Measurements from ENCODE around the gene ALG1.
"Not testable (repeated sequence)": the region's sequence is repeated elsewhere in the genome, so short reads cannot be mapped to it uniquely, and the experiment has no call there.

The ALG1 gene, protein sequence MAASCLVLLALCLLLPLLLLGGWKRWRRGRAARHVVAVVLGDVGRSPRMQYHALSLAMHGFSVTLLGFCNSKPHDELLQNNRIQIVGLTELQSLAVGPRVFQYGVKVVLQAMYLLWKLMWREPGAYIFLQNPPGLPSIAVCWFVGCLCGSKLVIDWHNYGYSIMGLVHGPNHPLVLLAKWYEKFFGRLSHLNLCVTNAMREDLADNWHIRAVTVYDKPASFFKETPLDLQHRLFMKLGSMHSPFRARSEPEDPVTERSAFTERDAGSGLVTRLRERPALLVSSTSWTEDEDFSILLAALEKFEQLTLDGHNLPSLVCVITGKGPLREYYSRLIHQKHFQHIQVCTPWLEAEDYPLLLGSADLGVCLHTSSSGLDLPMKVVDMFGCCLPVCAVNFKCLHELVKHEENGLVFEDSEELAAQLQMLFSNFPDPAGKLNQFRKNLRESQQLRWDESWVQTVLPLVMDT

DNA sequence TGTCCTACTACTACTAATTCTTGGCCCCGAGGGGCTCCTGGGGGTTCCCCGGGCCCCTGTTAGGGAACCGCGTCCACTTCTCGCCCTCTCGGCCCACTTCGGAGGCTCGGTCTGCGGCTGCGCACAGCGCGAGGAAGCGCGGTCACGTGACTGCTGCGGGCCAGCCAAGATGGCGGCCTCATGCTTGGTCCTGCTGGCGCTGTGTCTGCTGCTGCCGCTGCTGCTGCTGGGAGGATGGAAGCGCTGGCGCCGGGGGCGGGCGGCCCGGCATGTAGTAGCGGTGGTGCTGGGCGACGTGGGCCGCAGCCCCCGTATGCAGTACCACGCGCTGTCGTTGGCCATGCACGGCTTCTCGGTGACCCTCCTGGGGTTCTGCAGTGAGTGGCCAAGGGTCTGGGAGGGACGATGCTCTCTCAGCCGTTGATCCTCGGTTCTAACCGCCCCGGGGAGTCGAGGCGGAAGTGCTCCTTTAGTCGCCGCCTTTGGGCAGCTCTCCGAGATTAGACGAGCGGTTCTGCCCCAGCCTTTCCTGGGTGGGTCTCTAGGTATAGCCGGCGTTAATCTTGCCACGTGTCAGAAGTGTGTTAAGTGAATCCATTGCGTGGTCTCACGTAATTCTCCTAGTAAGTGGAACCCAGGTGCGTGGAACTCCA, at the start of gene ALG1:
TSS of gene ALG1 (plus strand) at position 163 of the 653 bp plus-strand sequence. CDS start at position 170, 7 bp downstream.
- peak; percentile 92 for DNase-seq

DNA sequence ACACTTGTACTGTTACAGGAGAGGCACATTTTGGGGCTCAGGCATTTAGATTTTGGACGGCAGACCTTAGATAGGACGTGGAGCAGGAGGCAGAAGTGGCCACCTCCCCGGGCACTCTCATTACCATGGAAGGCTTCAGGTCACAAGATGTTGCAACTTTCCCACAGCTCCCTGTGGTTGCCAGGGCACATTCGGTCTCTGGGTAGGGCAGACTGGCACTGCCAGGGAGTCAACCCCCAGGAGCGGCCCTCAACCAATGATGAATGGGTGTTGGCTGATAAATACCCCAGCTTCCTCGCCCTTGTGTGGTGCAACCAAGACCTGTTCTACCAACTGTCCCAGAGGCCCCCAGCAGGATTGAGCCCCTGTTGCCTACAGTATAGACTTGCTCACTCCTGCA, 49.1 kb upstream of the ALG1 start:
- no peak for DNase-seq

DNA sequence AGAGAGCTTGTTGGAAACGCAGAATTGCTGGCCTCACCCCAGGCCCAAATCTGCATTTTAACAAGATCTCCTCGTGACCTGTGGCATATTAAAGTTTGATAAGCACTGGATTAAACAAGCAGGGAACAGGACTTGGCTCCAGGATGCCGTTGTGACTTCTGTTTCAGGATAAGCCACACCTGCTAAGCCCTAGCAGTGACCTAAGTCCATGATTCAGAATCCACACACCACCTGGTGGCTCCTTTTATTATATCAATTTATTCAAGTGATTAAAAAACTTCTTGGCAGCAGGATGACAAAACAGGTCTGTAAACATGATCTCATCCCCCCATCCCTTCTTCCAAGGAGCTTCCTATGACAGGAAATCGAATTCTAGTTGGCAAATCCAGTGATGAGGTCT, 47.0 kb upstream of the ALG1 start:
- no peak for DNase-seq

DNA sequence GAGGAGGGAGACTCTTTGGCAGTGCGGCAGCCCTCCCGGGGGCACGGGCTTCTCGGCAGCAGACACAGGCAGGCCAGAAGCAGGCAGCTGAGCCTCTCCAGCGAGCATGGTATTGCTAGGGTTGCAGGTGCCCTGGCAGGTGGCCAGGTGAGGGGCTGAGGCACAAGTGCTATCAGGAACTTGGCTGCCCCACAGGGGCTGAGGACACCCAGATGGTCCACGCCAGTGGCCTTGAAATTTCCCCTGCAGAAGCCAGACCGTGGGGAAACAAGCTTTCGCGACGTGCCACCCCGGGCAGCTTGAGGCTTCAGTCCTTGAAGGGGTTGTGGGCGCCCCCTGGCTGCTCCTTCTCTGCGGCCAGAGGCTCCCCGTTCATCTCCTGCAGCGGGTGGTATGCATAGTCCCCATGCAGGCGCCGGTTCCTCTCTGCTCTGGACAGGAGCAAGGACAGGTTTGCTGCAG, 46.4 kb upstream of the ALG1 start:
- DNase-seq: no peak

DNA sequence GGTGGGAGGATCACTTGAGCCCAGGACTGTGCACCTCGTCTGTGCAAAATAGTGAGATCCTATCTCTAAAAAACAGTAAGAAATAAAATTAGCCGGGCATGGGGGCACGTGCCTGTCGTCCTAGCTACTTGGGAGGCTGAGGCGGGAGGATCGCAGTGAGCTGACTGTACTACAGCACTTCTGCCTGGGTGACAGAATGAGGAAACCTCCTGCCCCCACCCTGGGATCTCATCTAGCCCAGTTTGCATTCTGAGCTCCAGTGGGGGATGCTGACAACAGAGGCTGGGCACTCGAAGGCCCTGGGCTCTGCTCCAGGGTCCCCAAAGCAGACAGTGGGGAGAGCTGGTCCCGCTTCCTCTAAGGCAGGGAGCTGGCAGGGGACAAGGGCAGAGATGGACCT, 45.0 kb upstream of the ALG1 start:
- DNase-seq: no peak

DNA sequence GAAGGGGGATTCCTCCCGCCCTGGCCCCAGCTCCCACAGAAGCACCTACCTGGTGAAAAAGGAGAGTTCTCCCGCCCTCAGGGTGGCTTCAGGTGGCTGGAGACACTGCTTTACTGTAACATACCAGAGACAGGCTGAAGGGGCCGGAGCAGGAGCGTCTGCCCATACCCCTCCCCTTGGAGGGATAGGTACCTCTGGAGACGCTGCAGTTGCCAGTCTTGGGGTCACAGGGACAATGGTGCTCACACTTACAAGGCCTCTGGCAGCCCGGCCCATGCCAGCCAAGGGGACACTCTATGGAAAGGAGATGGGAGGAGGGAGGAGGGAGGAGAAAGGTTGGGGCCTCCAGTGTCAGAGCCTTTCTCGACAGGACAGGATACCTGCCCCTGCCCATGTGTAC, 44.6 kb upstream of the ALG1 start:
- DNase-seq: no peak

DNA sequence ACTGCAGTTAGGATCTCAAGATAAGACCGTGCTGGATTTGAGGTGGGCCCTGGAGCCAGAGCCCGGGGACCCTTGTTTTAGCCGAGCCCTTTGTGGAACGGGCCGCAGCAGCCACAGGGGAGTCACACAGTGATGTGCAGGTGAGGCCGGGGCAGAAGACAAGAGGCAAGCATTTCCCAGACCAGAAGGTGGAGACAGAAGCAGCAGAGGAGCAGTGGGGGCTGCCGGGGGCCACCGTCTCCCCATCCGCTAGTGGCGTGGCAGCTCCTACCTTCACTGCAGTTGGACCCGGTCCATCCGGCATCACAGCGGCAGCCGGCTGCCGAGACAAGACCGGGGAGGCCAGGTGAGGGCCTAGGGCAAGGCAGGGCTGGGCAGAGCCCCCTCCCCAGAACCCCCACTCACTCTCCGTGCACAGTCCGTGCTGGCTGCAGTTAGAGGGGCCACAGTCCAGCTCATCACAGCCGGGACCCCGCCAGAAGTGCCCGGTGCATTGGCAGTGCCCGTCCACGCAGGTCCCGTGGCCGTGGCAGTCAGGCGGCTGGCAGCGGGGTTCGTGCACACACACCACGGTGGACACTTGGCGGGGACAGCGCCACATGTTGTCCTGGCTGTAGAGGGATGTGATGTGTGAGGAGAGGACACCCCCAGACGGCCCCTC, 43.9 kb upstream of the ALG1 start:
- DNase-seq: no peak

DNA sequence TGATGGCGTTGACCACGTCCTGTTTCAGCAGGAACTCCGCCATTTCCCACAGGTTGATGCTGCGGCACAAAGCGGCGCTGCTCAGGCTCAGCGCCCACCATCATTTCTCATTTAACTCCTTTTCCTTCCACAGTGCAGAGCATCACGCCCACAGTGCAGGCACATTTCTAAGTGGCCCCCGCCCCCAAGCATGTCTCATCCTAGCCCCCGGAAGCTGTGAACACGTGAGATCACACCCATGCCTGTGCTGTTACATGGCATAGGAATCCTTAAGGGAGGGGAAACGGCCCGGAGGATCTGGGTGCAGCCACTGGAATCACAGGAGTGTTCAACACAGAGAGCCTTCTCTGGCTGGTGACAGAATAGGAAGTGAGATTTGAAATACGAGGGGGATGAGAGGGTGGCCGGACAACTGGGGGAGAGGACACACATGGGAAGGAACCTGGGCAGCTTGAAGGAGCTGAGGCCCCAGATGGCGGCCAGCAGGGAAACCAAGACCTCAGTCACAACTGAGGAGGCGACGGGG, 42.6 kb upstream of the ALG1 start:
- no peak for DNase-seq

DNA sequence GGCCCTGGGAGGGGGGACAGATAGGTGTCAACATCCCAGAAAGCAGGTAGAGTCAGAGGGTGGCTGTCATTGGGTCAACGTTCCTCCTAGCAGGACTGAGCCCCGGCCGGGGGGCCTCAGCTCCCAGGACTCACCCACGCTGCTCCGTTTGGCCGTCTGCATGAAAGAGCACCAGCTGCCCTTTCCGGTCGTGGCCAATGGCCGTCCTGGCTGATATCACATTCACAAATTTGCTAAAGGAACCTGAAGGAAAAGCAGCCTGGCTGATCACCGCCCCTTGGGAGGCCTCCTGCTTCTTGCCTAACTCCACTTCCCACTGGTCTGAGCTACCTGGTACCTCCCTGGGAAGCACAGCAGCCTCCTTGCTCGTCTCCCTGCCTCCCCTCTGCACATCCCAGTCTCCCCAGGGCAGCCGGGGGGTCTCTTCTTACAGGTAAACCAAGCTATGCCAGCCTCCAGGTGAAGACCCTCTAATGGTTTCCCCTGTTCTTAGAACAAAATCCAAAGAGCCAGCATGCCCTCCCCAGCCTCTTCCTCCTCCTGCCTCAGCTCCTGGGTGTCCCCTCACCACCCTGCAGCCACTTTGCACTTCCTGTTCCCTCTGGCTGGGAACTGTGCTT, 41.3 kb upstream of the ALG1 start:
- DNase-seq: no peak

DNA sequence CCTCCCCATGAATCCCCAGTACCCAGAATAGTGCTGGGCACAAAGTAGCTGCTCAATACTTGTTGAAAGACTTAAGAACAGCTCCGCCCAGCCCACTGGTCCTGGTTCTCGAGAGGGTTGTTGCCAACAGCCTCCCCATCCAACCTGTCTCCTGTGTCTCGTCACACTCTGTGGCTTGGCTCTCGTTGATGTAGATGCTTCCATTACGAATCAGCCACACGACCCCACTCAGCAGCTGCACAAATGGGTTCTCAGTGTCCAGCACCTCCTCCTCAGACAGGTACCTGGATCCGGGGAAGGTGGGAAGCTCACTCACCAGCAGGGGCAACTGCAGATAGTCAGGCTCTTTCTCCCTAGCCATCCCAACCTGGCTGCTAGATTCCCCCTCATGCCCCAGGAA, 40.0 kb upstream of the ALG1 start:
- DNase-seq: no peak

DNA sequence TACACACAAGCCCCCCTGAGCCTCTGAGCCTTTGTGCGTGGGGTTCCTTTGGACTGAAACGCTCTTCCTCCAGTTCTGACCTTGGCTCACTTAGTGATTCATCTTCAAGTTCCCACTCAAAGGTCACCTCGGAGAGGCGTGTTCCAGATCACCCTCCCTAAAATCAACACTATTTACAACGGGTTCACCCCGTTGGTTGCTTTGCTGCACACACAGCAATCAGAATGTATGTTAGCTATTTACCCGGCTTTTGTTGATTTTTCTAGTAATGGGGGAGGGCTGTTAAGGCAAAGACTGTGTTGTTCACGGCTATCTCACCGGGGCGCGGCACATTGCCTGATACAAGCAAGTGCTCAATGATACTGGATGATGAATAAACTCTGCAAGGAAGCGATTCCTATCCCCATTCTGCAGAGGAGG, 38.9 kb upstream of the ALG1 start:
- peak; percentile 6 for DNase-seq

DNA sequence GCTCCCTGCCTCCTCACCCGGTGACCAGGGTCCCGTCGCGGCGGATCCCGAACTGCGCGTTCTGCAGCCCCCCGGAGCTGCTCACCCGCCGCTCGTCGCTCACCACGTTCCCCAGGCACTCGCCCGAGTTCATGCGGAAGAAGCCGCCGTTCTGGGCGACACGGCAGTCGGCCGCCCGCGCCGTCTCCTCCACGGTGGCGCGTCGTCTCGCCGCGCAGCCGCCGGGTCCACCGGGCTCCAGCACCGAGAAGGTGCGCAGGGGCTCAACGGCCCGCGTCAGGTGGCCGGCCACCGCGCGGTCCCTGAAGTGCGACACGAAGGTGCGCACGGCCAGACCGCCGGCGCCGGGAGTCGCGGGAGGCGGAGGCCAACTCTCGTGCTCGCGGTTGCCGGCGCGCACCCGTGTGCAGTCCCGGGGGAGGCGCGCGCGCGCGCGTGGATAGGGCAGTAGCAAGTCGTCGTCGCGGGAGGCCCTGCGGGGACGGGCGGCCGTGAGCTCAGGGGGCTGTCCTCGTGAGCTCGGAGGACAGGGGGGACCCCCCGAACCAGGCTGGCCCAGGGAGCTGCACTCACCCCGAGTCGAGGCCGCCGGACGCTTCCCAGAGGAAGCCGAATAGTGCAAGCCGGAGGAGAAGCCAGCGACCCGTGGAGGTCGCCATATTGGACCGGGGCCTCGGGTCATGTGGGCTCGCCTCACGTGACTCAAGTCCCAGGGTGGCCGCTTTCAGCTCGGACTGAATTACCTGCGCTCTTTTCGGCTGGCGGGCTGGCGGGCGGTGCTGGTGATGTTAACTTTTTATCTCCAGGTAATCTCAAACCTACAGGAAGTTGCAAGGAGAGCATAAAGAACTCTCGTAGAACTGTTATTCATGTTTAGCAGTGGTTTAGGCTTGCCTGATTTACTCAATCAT, 38.1 kb upstream of the ALG1 start, which contains the start of gene NAGPA:
TSS of gene NAGPA (minus strand) at position 680 of the 911 bp plus-strand sequence. CDS start at position 659, 21 bp downstream.
- peak; percentile 88 for DNase-seq

DNA sequence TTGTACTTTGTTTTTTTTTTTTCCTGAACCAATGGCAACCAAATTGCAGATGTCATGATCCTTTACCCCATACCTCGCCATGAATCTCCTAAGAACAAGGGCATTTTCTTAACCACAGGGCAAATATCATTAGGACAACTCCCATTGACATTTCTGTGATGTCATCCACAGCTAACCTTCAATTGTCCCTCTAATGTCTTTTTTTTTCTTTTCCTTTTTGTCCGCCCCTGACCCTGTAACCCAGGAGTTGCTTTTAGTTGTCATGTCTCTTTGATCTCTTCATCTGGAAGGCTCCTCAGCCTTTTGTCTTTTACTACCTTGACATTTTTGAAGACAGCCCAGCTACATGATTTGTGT, 37.5 kb upstream of the ALG1 start:
- no peak for DNase-seq

DNA sequence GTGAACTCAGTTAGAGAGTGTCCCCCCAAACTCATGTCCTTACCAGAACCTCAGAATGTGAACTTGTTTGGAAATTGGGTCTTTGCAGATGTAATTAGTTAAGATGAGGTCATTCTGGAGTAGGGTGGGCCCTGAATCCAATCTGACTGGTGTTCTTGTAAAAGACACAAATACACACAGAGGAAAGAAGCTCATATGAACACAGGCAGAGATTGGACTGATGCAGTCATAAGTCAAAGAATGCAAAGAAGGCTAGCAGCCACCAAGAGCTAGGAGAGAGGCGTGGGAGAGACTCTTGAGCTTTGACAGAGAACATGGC, 35.8 kb upstream of the ALG1 start:
- no peak for DNase-seq

DNA sequence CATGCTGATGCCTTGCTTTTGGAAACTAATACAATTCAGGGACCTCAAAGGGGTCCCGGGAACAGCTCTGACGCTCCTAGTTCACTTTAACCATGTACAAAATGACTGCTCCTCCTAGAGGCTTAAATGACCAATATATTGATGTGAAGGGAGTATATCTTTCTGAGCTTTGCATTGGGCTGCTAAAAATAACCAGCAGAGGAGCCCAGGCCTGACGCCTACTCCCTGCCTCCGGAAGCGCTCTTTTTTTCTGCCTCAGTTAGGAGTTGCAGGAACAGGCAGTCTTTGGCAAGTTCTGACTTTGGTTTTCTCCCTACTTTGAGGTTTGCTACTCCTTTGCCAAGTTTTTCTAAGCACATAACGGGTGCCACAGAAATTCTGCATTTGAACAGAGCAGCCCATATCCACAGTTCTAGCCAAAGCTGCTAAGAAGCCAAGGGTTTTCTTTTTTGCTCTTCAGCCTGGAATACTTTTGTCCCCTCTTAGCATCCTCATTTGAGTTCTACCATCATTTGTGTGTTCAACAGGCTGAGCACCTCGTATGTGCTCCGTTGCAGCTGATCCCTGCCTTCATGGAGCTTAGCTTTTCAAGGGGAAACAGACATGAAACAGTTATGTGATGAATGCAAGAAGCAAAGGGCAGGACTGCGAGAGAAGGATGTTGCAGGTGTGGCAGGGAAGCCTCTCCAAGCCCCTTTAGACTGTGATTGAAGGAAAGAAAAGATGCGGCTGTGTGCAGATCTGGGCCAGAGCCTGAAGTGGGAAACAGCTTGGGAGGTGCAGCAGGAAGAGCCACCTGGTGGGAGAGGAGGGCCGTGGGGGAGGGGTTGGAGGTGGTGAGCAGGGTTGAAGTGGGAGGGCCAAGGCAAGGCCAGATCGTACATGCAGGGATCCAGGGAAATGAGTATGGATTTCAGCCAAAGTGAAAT, 35.2 kb upstream of the ALG1 start:
- no peak for DNase-seq

DNA sequence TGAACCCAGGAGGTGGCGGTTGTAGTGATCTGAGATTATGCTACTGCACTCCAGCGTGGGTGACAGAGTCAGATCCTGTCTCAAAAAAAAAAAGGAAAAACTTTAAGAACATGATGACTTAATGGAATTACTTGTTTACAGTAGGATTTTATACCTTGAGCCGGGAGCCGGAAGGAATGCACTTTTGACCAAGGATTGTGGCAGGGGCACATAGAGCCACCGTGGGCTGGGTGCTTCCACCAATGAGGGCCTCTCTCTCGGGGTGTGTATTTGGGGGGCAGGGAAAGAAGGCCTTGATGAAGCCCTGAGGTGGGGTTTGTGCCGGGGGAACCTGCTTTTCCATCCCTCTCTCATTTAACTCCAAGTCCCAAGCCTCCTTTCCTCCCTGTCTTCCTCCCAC, 31.2 kb upstream of the ALG1 start:
- no peak for DNase-seq

DNA sequence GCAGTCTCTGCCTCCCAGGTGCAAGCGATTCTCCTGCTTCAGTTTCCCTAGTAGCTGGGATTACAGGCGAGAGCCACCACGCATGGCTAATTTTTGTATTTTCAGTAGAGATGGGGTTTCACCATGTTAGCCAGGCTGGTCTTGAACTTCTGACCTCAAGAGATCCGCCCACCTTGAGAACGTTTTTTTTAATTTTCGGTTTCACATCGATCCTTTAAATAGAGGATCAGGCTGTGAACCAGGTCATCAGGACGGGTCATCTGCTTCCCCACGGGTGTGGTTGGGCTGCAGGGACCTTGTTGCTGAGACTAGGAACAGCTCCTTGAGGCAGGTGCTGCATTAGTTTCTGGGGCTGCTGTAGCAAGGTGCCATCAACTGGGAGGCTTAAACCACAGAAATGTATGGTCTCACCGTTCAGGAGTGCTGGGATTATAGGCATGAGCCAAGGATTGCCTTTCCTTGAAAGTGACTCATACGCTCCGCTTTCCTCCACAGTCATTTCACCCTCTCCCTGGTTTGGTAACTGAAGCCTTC, 30.0 kb upstream of the ALG1 start:
- DNase-seq: no peak

DNA sequence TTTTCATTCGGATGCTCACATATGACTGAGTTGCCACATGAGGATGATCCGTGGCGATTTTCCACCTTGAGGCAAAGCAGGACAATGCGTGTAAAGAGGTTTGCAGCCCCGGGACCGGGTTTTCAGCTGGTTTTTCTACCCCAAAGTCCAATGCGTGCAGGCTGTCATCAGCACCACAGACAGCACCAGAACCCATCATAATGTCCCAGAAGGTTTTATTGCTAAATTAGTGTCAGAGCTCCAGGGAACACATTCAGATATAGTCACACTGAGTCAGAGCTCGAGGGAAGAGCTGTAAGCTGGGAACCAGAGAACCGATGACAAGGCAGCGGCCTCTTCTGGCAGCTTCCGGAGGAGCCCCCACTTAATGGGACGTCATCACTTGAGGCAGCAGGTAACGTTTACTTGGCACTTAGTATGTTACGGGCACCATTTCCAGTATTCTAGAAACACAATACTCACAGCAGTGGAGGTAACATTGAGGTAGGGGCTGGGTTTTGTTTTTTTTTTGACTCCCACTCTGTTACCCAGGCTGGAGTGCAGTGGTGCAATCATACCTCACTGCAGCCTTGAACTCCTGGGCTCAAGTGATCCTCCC, 29.0 kb upstream of the ALG1 start:
- DNase-seq: no peak

DNA sequence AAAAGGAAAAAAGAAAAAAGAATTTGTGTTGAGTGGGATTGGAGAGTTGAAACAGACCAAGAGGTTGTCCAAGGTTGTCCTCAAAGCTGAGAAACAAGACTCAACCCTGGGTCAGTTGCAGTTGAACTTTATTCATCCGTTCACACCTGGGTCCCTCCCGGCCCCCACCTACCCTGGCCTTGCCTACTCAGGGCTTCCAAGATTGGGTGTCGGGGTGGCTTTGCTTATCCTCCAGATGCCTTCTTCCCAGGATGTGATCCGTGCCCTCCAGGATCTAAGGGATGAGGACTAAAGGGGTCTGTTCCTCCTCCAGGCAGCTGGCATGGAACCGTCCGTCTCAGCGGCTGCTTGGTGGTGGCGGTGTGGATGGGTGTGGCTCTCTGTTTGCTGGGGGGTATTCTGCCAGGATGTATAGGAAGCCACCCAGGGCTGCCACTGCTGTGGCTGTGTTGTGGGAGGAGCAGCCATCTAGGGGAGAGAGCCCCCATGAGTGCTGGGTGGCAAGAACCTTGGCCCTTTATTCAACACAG, 27.6 kb upstream of the ALG1 start:
- no peak for DNase-seq

DNA sequence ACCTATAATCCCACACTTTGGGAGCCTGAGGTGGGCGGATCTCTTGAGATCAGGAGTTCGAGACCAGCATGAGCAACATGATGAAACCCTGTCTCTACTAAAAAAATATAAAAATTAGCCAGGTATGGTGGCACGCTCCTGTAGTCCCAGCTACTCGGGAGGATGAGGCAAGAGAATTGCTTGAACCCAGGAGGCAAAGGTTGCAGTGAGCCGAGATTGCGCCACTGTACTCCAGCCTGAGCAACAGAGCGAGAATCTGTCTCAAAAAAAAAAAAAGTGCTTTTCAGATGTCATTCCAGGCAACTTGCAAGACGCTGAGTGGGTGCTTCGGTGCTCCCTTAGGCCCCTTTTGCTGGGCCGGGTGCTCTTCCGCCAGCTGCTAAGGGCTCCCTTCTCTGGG, 27.1 kb upstream of the ALG1 start:
- not testable (repeated sequence) for DNase-seq
